ENCODE data around the gene RNU6-8.

Gene RNU6-8

GRCh38 chr14:32206552-32206951 lies 3.5 kb upstream of the RNU6-8 start:
- Histone ChIP-seq H3K4ac (ENCODE audit: low read depth in 1 of 2, low read length in 2 of 2) (no peak overlapping the region), H4K8ac (ENCODE audit: low read length) (no peak overlapping the region), H3K4me1 (ENCODE audit: control insufficient read depth, insufficient read depth, low read depth, low read length) (peaks cover 5% of the 10 kb centered on the region), H2BK12ac (ENCODE audit: low read length in 2 of 2) (no peak overlapping the region), H3K14ac (ENCODE audit: low read length in 2 of 2) (no peak overlapping the region), H2BK5ac (ENCODE audit: low read depth, low read length, poor library complexity, severe bottlenecking) (no peak overlapping the region), H3K79me1 (replicated peaks; ENCODE audit: low read length, poor library complexity, severe bottlenecking) (no peaks in the 10 kb centered on the region), H3K4me3 (ENCODE audit: insufficient read depth in 1 of 2, low read depth in 1 of 2, low read length in 2 of 2) (no peak overlapping the region), H2BK15ac (ENCODE audit: low read depth, poor library complexity, severe bottlenecking) (no peak overlapping the region), H2AFZ (ENCODE audit: low read depth, low read length) (no peak overlapping the region), H3K18ac (ENCODE audit: low read depth in 1 of 2, low read length in 2 of 2) (no peak overlapping the region), H3K27ac (ENCODE audit: low read length, poor library complexity, severe bottlenecking) (no peak overlapping the region), H3K9ac (ENCODE audit: low read length) (no peak overlapping the region), H3K36me3 (ENCODE audit: control insufficient read depth in 1 of 2, insufficient read depth in 2 of 2, low read depth in 1 of 2, low read length in 2 of 2) (no peaks in the 10 kb centered on the region), H2AK5ac (ENCODE audit: low read length, severe bottlenecking) (no peak overlapping the region), H3K27me3 (ENCODE audit: control insufficient read depth in 1 of 2, insufficient read depth in 1 of 2, low read length in 2 of 2) (peaks cover 0 to 29% of the 10 kb centered on the region in 2 experiments), H3K4me2 (ENCODE audit: low read length, poor library complexity, severe bottlenecking) (no peak overlapping the region), H3K9me3 (ENCODE audit: control insufficient read depth, low read length) (no peaks in the 10 kb centered on the region), H2BK120ac (ENCODE audit: low read depth, low read length) (no peak overlapping the region), H3K23ac (ENCODE audit: low read length in 2 of 2) (no peak overlapping the region), H4K91ac (ENCODE audit: low read length) (no peak overlapping the region)
- 74% methylated on average over 2 of the region's 2 CpGs for WGBS
- no peak for DNase-seq

- no peak overlapping the region for H3K4me3 ChIP-seq (ENCODE audit: insufficient read depth in 1 of 2, low read depth in 1 of 2, low read length in 2 of 2)
- no peak overlapping the region for H2BK120ac ChIP-seq (ENCODE audit: low read depth, low read length)
- H3K4me1 ChIP-seq (ENCODE audit: control insufficient read depth, insufficient read depth, low read depth, low read length) = peaks cover 5% of the 10 kb centered on the region
- H3K79me1 ChIP-seq (replicated peaks; ENCODE audit: low read length, poor library complexity, severe bottlenecking) = no peaks in the 10 kb centered on the region
- no peak overlapping the region for H3K9ac ChIP-seq (ENCODE audit: low read length)
- WGBS = 26% methylated on average over 4 of the region's 4 CpGs
- no peak overlapping the region for H3K4me2 ChIP-seq (ENCODE audit: low read length, poor library complexity, severe bottlenecking)
- H3K9me3 ChIP-seq (ENCODE audit: control insufficient read depth, low read length) = no peaks in the 10 kb centered on the region
- no peak overlapping the region for H3K23ac ChIP-seq (ENCODE audit: low read length in 2 of 2)
- H3K4ac ChIP-seq (ENCODE audit: low read depth in 1 of 2, low read length in 2 of 2) = no peak overlapping the region
- H3K27me3 ChIP-seq (ENCODE audit: control insufficient read depth in 1 of 2, insufficient read depth in 1 of 2, low read length in 2 of 2) = peaks cover 0 to 29% of the 10 kb centered on the region in 2 experiments
- H3K36me3 ChIP-seq (ENCODE audit: control insufficient read depth in 1 of 2, insufficient read depth in 2 of 2, low read depth in 1 of 2, low read length in 2 of 2) = no peaks in the 10 kb centered on the region
- no peak overlapping the region for H4K8ac ChIP-seq (ENCODE audit: low read length)
- H2BK5ac ChIP-seq (ENCODE audit: low read depth, low read length, poor library complexity, severe bottlenecking) = no peak overlapping the region
- no peak overlapping the region for H3K14ac ChIP-seq (ENCODE audit: low read length in 2 of 2)
- H2AK5ac ChIP-seq (ENCODE audit: low read length, severe bottlenecking) = no peak overlapping the region
- no peak overlapping the region for H2BK15ac ChIP-seq (ENCODE audit: low read depth, poor library complexity, severe bottlenecking)
- no peak overlapping the region for H3K18ac ChIP-seq (ENCODE audit: low read depth in 1 of 2, low read length in 2 of 2)
- no peak for DNase-seq
- no peak overlapping the region for H2BK12ac ChIP-seq (ENCODE audit: low read length in 2 of 2)
- no peak overlapping the region for H2AFZ ChIP-seq (ENCODE audit: low read depth, low read length)
- H4K91ac ChIP-seq (ENCODE audit: low read length) = no peak overlapping the region
- no peak overlapping the region for H3K27ac ChIP-seq (ENCODE audit: low read length, poor library complexity, severe bottlenecking)
These were observed 2.9 kb upstream of the RNU6-8 start for GRCh38 chr14:32205984-32206383.

GRCh38 chr14:32205554-32205953 lies 2.5 kb upstream of the RNU6-8 start:
- no peak overlapping the region for H3K9ac ChIP-seq (ENCODE audit: low read length)
- H4K8ac ChIP-seq (ENCODE audit: low read length) = no peak overlapping the region
- no peak overlapping the region for H3K14ac ChIP-seq (ENCODE audit: low read length in 2 of 2)
- H3K4me2 ChIP-seq (ENCODE audit: low read length, poor library complexity, severe bottlenecking) = no peak overlapping the region
- no peak overlapping the region for H3K4me3 ChIP-seq (ENCODE audit: insufficient read depth in 1 of 2, low read depth in 1 of 2, low read length in 2 of 2)
- no peak for DNase-seq
- no peak overlapping the region for H4K91ac ChIP-seq (ENCODE audit: low read length)
- H3K4me1 ChIP-seq (ENCODE audit: control insufficient read depth, insufficient read depth, low read depth, low read length) = peaks cover 5% of the 10 kb centered on the region
- no peak overlapping the region for H3K4ac ChIP-seq (ENCODE audit: low read depth in 1 of 2, low read length in 2 of 2)
- no peak overlapping the region for H2BK120ac ChIP-seq (ENCODE audit: low read depth, low read length)
- WGBS = 100% methylated on average over 2 of the region's 3 CpGs
- H3K27me3 ChIP-seq (ENCODE audit: control insufficient read depth in 1 of 2, insufficient read depth in 1 of 2, low read length in 2 of 2) = peaks cover 0 to 29% of the 10 kb centered on the region in 2 experiments
- no peak overlapping the region for H3K18ac ChIP-seq (ENCODE audit: low read depth in 1 of 2, low read length in 2 of 2)
- no peak overlapping the region for H2AFZ ChIP-seq (ENCODE audit: low read depth, low read length)
- no peak overlapping the region for H2BK5ac ChIP-seq (ENCODE audit: low read depth, low read length, poor library complexity, severe bottlenecking)
- H2BK15ac ChIP-seq (ENCODE audit: low read depth, poor library complexity, severe bottlenecking) = no peak overlapping the region
- no peak overlapping the region for H2BK12ac ChIP-seq (ENCODE audit: low read length in 2 of 2)
- H3K79me1 ChIP-seq (replicated peaks; ENCODE audit: low read length, poor library complexity, severe bottlenecking) = no peaks in the 10 kb centered on the region
- H3K27ac ChIP-seq (ENCODE audit: low read length, poor library complexity, severe bottlenecking) = no peak overlapping the region
- H2AK5ac ChIP-seq (ENCODE audit: low read length, severe bottlenecking) = no peak overlapping the region
- no peak overlapping the region for H3K23ac ChIP-seq (ENCODE audit: low read length in 2 of 2)
- H3K36me3 ChIP-seq (ENCODE audit: control insufficient read depth in 1 of 2, insufficient read depth in 2 of 2, low read depth in 1 of 2, low read length in 2 of 2) = no peaks in the 10 kb centered on the region
- no peaks in the 10 kb centered on the region for H3K9me3 ChIP-seq (ENCODE audit: control insufficient read depth, low read length)

- Histone ChIP-seq H3K27ac (ENCODE audit: low read length, poor library complexity, severe bottlenecking) (no peak overlapping the region), H3K4ac (ENCODE audit: low read depth in 1 of 2, low read length in 2 of 2) (no peak overlapping the region), H2BK5ac (ENCODE audit: low read depth, low read length, poor library complexity, severe bottlenecking) (no peak overlapping the region), H3K14ac (ENCODE audit: low read length in 2 of 2) (no peak overlapping the region), H4K8ac (ENCODE audit: low read length) (peak overlapping the region; percentile 64), H3K27me3 (ENCODE audit: control insufficient read depth in 1 of 2, insufficient read depth in 1 of 2, low read length in 2 of 2) (peaks cover 0 to 29% of the 10 kb centered on the region in 2 experiments), H2AK5ac (ENCODE audit: low read length, severe bottlenecking) (no peak overlapping the region), H3K23ac (ENCODE audit: low read length in 2 of 2) (no peak overlapping the region), H3K4me3 (ENCODE audit: insufficient read depth in 1 of 2, low read depth in 1 of 2, low read length in 2 of 2) (peak overlapping the region; percentile 49 to 91), H3K4me1 (ENCODE audit: control insufficient read depth, insufficient read depth, low read depth, low read length) (peaks cover 5% of the 10 kb centered on the region), H2AFZ (ENCODE audit: low read depth, low read length) (peak overlapping the region; percentile 76), H3K4me2 (ENCODE audit: low read length, poor library complexity, severe bottlenecking) (peak overlapping the region; percentile 80), H2BK12ac (ENCODE audit: low read length in 2 of 2) (no peak overlapping the region), H3K9ac (ENCODE audit: low read length) (peak overlapping the region; percentile 97), H2BK15ac (ENCODE audit: low read depth, poor library complexity, severe bottlenecking) (no peak overlapping the region), H2BK120ac (ENCODE audit: low read depth, low read length) (no peak overlapping the region), H3K79me1 (replicated peaks; ENCODE audit: low read length, poor library complexity, severe bottlenecking) (no peaks in the 10 kb centered on the region), H4K91ac (ENCODE audit: low read length) (peak overlapping the region; percentile 27), H3K18ac (ENCODE audit: low read depth in 1 of 2, low read length in 2 of 2) (peak overlapping the region in 1 of 2 experiments; percentile 52), H3K36me3 (ENCODE audit: control insufficient read depth in 1 of 2, insufficient read depth in 2 of 2, low read depth in 1 of 2, low read length in 2 of 2) (no peaks in the 10 kb centered on the region), H3K9me3 (ENCODE audit: control insufficient read depth, low read length) (no peaks in the 10 kb centered on the region)
- no peak for DNase-seq
- 22% methylated on average over 12 of the region's 14 CpGs for WGBS
These were observed 874 bp upstream of the RNU6-8 start for GRCh38 chr14:32203928-32204357.
